ENCODE measurements around the gene IL16.

The IL16 gene

GRCh38 chr15:81297147-81297572 lies 100.5 kb downstream of the IL16 start:
- DNase-seq = no peak

DNA sequence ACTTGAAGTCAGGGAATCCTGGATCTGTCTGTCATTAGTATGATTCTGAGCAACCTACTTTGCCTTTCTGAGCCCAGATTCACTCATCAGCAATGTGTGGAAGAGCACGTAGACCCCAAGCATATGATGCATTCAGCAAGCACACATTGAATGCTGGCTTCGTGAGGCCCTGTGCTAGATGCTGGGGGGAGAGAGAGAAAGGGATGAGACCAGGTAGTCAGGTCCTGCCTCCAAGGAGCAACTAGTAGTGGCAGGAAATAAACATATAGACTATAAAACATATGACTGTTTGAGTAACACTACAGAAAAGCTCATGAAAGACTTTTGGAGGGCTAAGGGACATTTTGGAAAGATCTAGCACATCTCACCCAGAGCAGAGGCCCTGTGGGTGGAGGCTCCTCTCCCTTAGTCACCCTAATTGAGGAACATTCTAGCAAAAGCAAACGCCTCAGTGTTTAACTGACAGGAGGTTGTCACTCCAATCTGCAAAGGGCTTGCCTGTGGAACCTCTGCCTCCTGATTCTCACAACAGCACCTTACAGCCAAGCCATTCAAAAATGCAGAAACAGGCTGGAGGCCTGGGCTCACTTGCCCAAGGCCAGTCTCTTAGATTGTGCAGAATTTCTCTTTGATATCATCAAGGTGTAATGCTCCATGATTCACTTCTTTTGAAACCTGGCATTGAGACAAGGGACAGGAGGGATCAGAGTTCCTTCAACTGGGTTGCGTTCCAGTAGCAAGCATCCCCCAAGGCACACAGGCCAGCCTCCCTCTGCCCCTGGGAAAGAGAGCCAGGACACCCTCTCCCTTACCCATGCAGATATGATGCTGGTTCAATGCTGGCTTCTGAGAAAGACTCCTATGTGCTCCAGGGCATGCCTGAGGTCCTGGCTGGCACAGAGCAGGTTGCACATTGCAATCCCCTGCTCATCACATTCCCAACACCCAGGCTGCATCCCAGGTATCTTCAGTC lies 101.2 kb downstream of the IL16 start:
- no peak for DNase-seq

DNA sequence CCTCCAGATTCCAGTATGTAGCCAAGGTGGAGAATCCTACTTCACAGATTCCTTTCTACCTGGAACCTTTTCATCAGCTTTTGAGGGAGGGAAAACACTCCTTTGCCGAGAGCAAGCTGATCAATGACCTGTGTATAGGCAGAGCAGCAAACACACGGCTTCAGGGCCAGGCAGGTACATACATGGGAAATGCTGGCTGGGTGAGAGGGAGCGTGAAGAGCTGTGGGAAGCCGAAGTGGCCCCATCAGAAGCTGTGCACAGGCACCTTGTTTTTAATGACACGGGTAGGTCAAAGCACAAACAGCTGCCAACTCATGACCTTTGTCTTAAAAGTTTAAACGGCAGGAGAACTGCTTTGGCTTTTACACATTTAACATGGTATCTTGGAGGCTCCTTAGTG lies 101.9 kb downstream of the IL16 start:
- DNase-seq = no peak

DNA sequence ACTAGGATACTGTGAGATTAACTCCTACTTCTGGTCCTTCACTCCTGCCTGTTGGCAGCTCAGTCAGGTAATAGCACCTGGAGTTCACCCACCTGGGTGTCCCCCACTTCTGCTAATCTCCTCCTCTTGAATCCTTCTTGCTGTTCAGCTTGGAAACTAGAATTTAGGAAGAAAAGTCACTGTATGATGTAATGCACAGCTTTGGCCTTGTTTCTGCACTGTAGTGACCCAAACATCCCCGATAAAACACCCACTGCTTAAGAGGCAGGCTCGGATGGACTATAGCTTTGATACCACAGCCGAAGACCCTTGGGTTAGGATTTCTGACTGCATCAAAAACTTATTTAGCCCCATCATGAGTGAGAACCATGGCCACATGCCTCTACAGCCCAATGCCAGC lies 102.5 kb downstream of the IL16 start:
- no peak for DNase-seq

DNA sequence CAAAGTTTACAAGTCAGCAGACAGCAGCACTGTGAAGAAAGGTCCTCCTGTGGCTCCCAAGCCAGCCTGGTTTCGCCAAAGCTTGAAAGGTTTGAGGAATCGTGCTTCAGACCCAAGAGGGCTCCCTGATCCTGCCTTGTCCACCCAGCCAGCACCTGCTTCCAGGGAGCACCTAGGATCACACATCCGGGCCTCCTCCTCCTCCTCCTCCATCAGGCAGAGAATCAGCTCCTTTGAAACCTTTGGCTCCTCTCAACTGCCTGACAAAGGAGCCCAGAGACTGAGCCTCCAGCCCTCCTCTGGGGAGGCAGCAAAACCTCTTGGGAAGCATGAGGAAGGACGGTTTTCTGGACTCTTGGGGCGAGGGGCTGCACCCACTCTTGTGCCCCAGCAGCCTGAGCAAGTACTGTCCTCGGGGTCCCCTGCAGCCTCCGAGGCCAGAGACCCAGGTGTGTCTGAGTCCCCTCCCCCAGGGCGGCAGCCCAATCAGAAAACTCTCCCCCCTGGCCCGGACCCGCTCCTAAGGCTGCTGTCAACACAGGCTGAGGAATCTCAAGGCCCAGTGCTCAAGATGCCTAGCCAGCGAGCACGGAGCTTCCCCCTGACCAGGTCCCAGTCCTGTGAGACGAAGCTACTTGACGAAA lies 103.1 kb downstream of the IL16 start:
- no peak for DNase-seq

DNA sequence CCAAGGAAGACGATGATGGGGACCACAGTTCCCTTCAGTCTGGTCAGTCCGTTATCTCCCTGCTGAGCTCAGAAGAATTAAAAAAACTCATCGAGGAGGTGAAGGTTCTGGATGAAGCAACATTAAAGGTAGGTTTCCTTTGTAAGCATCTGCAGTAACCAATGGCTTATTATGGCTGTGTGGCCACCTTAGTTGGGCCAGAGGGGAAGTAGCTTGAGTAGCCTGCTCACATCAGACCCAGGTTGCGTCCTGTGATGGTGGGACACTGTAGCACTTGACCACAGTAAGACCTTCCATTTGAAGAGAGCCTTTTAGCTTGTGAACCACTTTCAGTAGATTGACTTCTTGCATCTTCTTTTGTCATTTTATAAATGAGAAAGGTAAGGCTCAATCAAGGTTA lies 104.7 kb downstream of the IL16 start:
- no peak for DNase-seq

GRCh38 chr15:81301815-81302399 lies 105.2 kb downstream of the IL16 start:
- no peak for DNase-seq

GRCh38 chr15:81302701-81303109 lies 106.0 kb downstream of the IL16 start:
- no peak for DNase-seq

DNA sequence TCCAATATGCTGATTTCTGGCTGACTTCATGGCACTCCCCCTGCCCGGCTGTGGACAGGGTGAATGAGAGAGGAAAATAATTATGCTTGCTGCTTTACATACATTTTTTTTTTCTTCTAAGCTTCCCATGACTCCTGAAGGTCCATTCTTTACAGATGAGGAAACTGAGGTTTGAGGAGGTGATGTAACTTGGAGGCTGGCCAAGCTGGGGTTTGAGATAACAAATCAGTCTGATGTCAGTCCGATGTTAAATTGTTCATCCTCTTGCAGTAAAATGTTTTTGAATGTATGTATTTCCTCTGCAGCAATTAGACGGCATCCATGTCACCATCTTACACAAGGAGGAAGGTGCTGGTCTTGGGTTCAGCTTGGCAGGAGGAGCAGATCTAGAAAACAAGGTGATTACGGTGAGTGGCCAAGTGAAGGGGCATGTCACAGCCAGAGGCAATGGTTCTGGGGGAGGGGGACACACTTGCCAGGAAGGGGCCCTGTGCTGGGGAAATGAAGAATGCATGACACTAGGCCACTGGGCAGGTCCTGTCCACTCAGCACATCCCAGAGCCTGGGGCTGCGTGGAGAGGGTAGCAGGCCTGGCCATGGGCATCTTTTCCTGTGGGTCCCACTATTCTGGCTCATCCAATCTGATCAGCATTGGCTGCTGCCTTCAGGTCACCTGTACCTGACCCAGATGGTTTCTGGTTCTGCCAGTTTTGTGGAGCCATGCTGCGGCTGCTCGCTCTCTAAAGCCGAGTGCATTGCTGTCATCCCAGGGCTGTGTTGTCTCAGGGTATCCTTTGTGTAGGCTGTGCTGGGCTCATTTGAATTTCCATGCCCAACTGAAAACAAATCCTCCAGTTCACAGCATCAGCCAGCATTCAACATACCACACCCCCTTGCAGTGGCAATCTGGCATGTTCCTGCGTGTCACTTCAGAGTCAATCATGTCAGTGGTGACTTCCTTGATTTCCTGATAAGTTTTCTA lies 106.9 kb downstream of the IL16 start:
- peak; percentile 25 for DNase-seq

DNA sequence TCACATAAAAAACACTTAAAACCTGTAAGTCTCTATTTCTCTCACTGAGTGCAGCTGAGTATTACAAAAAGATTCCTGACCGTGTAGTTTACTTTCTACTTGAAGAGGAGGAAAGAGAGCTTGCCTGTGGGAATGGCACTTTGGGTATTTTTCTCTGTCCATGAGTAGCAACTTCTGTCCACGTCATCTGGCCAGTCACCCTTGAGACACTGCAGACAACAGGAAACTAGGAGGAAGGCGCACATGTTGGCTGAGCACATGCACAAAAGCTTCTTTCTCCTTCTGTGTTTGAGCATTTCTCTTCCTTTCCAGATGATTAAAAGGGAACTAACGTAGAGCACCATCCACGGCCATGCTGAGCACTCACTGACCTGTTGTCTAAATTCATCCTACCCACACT lies 107.5 kb downstream of the IL16 start:
- DNase-seq = no peak

DNA sequence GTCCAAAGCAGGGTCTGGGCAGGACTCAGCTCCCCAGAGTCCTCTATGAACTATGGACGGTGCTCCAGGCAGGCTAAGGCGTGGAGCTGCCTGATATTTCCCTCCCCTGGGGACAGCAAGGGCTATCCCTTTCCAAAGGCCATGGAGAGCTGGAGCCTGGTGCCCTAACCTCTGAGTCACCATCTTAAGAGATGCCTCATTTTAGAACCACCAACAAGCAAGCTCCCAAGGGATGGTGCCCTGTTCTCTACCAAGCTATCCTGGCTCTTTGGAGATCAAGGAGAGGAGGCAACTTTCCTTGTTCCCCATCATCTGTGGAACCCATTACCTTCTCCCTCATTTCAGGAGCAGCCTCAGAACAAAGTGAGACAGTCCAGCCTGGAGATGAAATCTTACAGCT lies 111.6 kb downstream of the IL16 start:
- DNase-seq = no peak

DNA sequence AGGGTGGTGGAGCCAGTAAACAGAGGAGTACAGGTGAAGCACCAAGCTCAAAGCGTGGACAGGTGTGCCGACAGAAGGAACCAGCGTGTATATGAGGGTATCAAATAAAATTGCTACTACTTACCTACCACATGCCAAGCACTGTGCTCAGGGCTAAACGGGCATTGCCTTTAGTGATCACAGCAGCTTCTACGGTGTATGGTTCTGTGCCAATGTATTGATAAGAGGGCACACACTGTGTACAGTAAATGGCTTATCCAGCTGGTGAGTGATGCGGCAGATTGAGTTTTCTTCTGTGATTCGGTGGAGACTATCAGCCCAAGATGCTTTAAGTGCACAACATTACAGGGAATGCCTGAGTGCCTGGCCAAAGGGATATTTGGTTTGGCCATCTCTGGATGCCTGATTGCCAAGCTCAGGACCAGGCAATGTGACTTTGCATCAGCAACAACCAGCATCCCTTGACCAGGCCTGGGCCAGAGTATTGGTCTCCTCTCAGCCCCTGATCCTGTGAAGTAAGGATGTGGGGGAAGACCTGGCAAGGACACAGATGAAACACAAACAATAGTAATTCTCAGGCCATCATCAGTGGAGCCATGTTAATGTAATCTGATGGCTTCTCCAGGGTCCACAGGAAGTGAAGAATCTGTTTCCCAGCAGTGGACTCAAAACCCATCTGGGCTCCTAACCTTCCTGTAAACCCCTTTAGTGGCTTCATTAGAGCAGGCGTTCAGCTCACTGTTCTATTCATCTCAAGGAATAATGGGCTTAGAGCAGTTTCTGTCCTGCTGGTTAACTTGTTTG lies 113.2 kb downstream of the IL16 start:
- no peak for DNase-seq

DNA sequence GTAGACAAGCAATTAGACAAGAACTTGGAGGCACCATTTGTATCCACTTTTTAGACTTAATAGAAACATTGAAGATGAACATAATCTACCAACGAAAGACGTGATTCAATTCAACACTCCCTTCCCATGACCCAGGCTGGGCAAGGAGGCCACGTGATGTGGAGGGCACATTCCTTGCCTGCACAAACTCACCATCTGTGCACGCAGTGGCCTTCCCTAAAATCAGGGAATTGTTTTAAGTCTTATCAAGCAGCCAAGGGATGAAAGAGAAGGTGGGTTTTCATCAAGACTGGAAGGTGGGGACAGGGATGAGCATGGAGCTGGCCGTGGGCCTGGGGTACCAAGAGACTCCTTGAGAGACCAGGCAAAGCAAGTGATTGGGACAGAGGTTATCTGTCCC lies 113.8 kb downstream of the IL16 start:
- no peak for DNase-seq

DNA sequence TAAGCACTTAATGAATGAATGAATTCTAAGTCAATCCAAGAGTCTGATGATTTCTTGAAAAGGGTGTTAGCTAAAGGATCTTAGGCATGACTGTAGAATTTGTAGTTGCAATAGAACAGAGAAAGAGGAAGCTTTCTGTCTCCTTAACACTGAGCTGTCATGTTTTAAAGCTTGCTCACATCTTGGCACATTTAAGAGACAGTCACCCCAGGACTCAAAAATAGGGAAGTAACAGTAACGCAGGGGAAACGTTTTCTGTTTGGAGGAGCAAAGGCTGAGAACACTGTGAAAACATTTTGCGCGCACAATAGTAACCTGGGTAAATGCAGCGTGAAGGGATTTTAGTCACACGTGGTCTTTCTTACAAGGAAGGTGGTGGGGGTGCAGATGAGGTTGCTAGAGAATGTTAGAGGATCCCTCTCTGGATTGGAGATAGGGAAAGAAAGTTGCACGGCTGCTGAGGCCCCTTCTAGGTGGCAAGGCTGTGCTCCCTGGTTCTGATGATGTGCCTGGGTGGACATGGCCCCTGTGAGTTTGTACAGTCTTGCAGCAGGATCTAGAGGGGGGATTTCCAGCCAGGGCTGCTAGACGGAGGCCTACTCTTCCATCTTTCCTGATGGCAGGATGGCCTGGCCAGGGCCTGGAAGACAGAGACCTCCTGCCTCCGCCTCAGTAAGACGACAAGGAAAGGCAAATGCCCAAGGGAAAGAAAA lies 115.2 kb downstream of the IL16 start:
- no peak for DNase-seq

- no peak for DNase-seq
These were observed 116.3 kb downstream of the IL16 start for GRCh38 chr15:81312790-81313543.

DNA sequence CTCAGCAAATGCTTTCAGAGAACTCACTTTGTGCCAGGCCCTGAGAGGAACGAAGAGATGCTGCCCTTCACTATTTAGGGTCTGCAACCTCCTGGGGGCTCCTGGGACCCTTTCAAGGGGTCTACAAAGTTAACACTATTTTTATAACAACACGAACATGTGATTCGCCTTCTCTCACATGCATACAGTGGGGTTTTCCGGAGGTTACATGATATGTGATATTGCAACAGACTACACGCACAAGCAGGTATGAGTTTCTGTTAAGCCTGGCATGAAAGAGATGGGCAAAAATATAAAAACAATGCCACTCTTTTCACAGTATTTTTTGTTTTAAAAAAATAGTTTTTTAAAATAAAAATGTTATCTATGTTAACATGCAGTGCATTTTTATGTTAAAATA lies 117.0 kb downstream of the IL16 start:
- no peak for DNase-seq

DNA sequence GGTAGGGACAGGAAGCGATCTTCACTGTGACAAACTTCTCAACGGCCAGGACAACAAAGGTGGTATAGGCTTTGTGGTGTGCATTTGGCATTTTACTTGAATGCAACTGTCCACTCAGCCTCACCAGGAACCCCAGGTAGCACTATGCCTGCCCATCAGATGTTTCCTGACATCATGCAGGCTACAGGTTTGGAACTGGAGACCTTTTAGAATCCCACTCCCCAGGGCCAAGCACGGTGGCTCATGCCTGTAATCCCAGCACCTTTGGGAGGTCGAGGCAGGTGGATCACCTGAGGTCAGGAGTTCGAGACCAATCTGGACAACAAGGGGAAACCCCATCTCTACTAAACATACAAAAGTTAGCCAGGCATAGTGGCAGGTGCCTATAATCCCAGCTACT lies 117.7 kb downstream of the IL16 start:
- no peak for DNase-seq

DNA sequence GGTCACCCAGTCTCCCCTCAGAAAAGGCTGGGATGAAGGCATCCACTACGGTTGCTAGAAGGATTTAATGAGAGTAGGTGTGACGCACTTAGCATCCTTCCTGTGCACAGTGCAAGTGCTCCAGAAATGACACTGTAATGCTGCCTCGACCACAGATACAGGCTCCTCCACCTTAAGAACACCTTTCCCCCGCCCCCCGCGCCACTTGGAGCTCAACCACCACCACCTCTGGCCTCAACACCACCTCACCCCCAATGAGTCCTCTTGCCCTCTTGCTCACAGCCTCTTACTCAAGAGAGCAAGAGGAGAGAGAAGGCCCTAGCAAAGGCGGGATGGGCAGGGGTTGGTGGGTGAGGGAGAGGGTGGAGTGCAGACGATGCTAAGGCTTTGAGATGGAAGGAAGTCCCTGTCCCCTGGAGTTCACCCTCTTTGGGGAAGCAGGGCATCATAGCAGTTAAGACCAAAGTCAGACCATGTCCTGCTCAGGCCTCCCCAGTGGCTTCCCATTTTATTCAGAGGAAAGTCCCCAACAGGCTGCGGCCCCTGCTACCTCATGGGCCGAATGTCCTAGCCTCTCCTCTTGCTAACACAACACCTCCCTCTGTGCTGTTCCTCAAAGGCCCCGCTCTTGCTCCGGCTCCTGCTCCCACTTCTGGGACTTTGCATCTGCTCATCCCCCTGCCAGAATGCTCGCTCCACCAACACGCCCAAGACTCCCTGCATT lies 118.9 kb downstream of the IL16 start:
- DNase-seq = no peak

- DNase-seq = no peak
These were observed 119.6 kb downstream of the IL16 start for GRCh38 chr15:81316267-81316666.

DNA sequence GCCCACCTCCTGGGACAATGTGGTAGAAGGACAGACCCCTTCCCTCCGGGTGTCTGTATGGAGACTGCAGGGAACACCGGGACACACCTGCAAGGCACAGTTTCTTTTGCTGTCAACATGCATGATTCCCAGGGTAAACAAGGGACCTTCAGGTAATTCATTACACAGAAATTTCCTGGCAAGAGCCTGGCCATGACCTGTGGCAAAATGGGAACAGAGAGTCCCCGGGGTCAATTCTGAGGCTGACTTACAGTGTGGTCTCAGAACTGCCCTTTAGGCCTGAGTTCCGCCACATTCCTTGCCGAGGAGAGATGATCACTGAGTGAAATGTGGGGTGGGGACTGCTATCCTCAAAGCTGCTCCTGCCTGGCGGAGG lies 121.0 kb downstream of the IL16 start:
- no peak for DNase-seq

Measured in NCI-H510A treated with DMSO at 0.1 percent for 48 hours (cell line).